ENCODE results near the gene BANK1. TPM values are rescaled to one million over a fixed set of nuclear protein-coding genes. Genes with fewer than 3 reads are reported as not detected.

BANK1 gene
- total and polyA plus RNA-seq, 10 of the 15 experiments (the other 5 are each of a cell fraction or from before 2014, with no cell fraction given), result 0.13 to 2.1 (median 0.42) TPM

DNA sequence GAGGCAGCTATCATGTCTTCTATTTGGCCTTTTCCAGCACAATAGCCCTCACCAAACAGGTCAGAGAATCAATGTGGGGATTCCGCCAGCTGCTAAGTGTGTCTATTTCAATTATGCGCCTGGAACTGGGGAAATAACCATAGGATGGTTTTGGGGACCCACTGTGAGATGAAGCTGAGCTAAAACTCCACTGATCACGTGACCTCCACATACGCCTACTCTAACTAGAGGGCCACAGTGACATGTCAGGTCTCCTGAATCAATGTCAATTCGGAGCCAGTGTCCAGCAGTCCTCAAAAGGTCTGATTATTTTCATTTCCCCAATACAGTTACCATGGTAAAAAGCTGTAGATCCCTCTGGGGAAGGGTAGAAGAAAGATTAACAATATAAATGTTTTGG lies 10.2 kb upstream of the BANK1 start:
- intact Hi-C loops (cut with micrococcal nuclease; ENCODE audit: unreplicated experiment), result no loop called here

GRCh38 chr4:101782546-101782945 lies 8.0 kb upstream of the BANK1 start:
- POLR2A ChIA-PET, result no interaction called here
- no peaks in the 10 kb centered on the region for H3K79me2 ChIP-seq (ENCODE audit: control insufficient read depth, insufficient read depth, low read length)
- H3K9ac ChIP-seq (ENCODE audit: control insufficient read depth, insufficient read depth, low read length), result no peak overlapping the region
- RAD21 ChIA-PET (ENCODE audit: unreplicated experiment), result no interaction called here
- no peak overlapping the region for H3K4me3 ChIP-seq
- in situ Hi-C loops (cut with MboI), result no loop called here
- intact Hi-C loops (cut with micrococcal nuclease; ENCODE audit: unreplicated experiment), result no loop called here
- no peaks in the 10 kb centered on the region for H3K4me1 ChIP-seq (ENCODE audit: control insufficient read depth, insufficient read depth, low read length)
- WGBS (ENCODE audit: insufficient coverage, insufficient replicate concordance, low lambda C conversion rate, missing lambda C conversion rate), result 18% methylated on average over 2 of the region's 2 CpGs
- CTCF ChIA-PET, result interaction anchor here (0.5 kb wide), 1 partner anchor 568 kb away, joined by 4 read pairs; no protein-coding TSS in a partner anchor
- H3K36me3 ChIP-seq (ENCODE audit: control insufficient read depth in 2 of 2, insufficient read depth in 2 of 2, low read length in 1 of 2), result no peaks in the 10 kb centered on the region
- DNase-seq (ENCODE audit: low read depth, low spot score) (no peak), FAIRE-seq (no peak), ATAC-seq (no peak)
- no peaks in the 10 kb centered on the region; a peak in 2 of 4 replicates for H3K27me3 ChIP-seq (replicated peaks in 1 of 2; ENCODE audit: control insufficient read depth in 2 of 2, insufficient read depth in 2 of 2, low read length in 1 of 2)
- H3K9me3 ChIP-seq (replicated peaks; ENCODE audit: control insufficient read depth, insufficient read depth, low read length), result no peaks in the 10 kb centered on the region; the same call in 2 of the 3 replicates
- no peak overlapping the region for H2AFZ ChIP-seq (ENCODE audit: control insufficient read depth, low read depth, low read length)
- BruUV-seq (replicated peaks), result no TSS peak
- SMC1A ChIA-PET (ENCODE audit: uncharacterized antibody, unreplicated experiment), result no interaction called here
- H3K27ac ChIP-seq (ENCODE audit: control insufficient read depth, insufficient read depth), result no peak overlapping the region
- no peaks in the 10 kb centered on the region for H4K20me1 ChIP-seq (ENCODE audit: control insufficient read depth, insufficient read depth)
- no peak overlapping the region for H3K4me2 ChIP-seq (ENCODE audit: control insufficient read depth, insufficient read depth)
- no peak for TF ChIP-seq POU2F2 (IDR thresholded peaks at IDR 0.05; ENCODE audit: borderline replicate concordance, low read depth, low read length)
- TF ChIP-seq CREM (IDR thresholded peaks at IDR 0.05; ENCODE audit: low read depth), result no peak
- TF ChIP-seq MTA2 (IDR thresholded peaks at IDR 0.05; ENCODE audit: low read depth), result no peak
- TF ChIP-seq, protein P1, sequence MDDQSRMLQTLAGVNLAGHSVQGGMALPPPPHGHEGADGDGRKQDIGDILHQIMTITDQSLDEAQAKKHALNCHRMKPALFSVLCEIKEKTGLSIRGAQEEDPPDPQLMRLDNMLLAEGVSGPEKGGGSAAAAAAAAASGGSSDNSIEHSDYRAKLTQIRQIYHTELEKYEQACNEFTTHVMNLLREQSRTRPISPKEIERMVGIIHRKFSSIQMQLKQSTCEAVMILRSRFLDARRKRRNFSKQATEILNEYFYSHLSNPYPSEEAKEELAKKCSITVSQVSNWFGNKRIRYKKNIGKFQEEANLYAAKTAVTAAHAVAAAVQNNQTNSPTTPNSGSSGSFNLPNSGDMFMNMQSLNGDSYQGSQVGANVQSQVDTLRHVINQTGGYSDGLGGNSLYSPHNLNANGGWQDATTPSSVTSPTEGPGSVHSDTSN (IDR thresholded peaks at IDR 0.05; ENCODE audit: insufficient replicate concordance, low read depth, low read length), result no peak
- no peak for TF ChIP-seq SRF (IDR thresholded peaks at IDR 0.05; ENCODE audit: low read depth in 2 of 2, low read length in 2 of 2)
- TF ChIP-seq BACH1 (IDR thresholded peaks at IDR 0.05; ENCODE audit: borderline replicate concordance), result no peak
- no peak for TF ChIP-seq IRF4 (IDR thresholded peaks at IDR 0.05; ENCODE audit: low read depth, low read length)
- TF ChIP-seq, protein P2, sequence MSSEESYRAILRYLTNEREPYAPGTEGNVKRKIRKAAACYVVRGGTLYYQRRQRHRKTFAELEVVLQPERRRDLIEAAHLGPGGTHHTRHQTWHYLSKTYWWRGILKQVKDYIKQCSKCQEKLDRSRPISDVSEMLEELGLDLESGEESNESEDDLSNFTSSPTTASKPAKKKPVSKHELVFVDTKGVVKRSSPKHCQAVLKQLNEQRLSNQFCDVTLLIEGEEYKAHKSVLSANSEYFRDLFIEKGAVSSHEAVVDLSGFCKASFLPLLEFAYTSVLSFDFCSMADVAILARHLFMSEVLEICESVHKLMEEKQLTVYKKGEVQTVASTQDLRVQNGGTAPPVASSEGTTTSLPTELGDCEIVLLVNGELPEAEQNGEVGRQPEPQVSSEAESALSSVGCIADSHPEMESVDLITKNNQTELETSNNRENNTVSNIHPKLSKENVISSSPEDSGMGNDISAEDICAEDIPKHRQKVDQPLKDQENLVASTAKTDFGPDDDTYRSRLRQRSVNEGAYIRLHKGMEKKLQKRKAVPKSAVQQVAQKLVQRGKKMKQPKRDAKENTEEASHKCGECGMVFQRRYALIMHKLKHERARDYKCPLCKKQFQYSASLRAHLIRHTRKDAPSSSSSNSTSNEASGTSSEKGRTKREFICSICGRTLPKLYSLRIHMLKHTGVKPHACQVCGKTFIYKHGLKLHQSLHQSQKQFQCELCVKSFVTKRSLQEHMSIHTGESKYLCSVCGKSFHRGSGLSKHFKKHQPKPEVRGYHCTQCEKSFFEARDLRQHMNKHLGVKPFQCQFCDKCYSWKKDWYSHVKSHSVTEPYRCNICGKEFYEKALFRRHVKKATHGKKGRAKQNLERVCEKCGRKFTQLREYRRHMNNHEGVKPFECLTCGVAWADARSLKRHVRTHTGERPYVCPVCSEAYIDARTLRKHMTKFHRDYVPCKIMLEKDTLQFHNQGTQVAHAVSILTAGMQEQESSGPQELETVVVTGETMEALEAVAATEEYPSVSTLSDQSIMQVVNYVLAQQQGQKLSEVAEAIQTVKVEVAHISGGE (CRISPR knock-in tag; IDR thresholded peaks at IDR 0.05), result no peak
- TF ChIP-seq NRF1 (conservative IDR thresholded peaks at IDR 0.05; ENCODE audit: low read depth, low read length), result no peak

More for the DNA sequence above, 10.2 kb upstream of the BANK1 start:
- in situ Hi-C loops (cut with MboI), result no loop called here
- no peaks in the 10 kb centered on the region for H4K20me1 ChIP-seq (ENCODE audit: control insufficient read depth, insufficient read depth)
- H3K36me3 ChIP-seq (ENCODE audit: control insufficient read depth in 2 of 2, insufficient read depth in 2 of 2, low read length in 1 of 2), result no peaks in the 10 kb centered on the region
- H3K4me3 ChIP-seq, result no peak overlapping the region
- FAIRE-seq (no peak), DNase-seq (ENCODE audit: low read depth, low spot score) (no peak), ATAC-seq (no peak)
- RAD21 ChIA-PET (ENCODE audit: unreplicated experiment), result no interaction called here
- H3K27me3 ChIP-seq (replicated peaks in 1 of 2; ENCODE audit: control insufficient read depth in 2 of 2, insufficient read depth in 2 of 2, low read length in 1 of 2), result no peaks in the 10 kb centered on the region; a peak in 2 of 4 replicates
- BruUV-seq (replicated peaks), result no TSS peak
- H3K9me3 ChIP-seq (replicated peaks; ENCODE audit: control insufficient read depth, insufficient read depth, low read length), result no peaks in the 10 kb centered on the region; the same call in 2 of the 3 replicates
- no peaks in the 10 kb centered on the region for H3K79me2 ChIP-seq (ENCODE audit: control insufficient read depth, insufficient read depth, low read length)
- H3K4me1 ChIP-seq (ENCODE audit: control insufficient read depth, insufficient read depth, low read length), result no peaks in the 10 kb centered on the region
- no peak overlapping the region for H3K9ac ChIP-seq (ENCODE audit: control insufficient read depth, insufficient read depth, low read length)
- POLR2A ChIA-PET, result no interaction called here
- CTCF ChIA-PET, result no interaction called here
- H3K27ac ChIP-seq (ENCODE audit: control insufficient read depth, insufficient read depth), result no peak overlapping the region
- no peak for TF ChIP-seq RBBP5 (conservative IDR thresholded peaks at IDR 0.05)
- no peak for TF ChIP-seq SMARCA5 (IDR thresholded peaks at IDR 0.05)
- TF ChIP-seq ATF7 (IDR thresholded peaks at IDR 0.05; ENCODE audit: low read depth), result no peak
- TF ChIP-seq MYB (IDR thresholded peaks at IDR 0.05; ENCODE audit: borderline replicate concordance, low read depth, low read length), result no peak
- TF ChIP-seq HDGF (IDR thresholded peaks at IDR 0.05), result no peak
- TF ChIP-seq, protein P3, sequence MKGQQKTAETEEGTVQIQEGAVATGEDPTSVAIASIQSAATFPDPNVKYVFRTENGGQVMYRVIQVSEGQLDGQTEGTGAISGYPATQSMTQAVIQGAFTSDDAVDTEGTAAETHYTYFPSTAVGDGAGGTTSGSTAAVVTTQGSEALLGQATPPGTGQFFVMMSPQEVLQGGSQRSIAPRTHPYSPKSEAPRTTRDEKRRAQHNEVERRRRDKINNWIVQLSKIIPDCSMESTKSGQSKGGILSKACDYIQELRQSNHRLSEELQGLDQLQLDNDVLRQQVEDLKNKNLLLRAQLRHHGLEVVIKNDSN (IDR thresholded peaks at IDR 0.05; ENCODE audit: borderline replicate concordance, extremely low read length, insufficient read depth, low read depth, low read length), result peak; percentile 8
- no peak for TF ChIP-seq SMC3 (IDR thresholded peaks at IDR 0.05; ENCODE audit: borderline replicate concordance, low read length)
- TF ChIP-seq RAD51 (IDR thresholded peaks at IDR 0.05), result peak; percentile 37; the same call in 1 of the 2 replicates
- WGBS (ENCODE audit: insufficient coverage, insufficient replicate concordance, low lambda C conversion rate, missing lambda C conversion rate), result 58% methylated on average over 5 of the region's 5 CpGs
- SMC1A ChIA-PET (ENCODE audit: uncharacterized antibody, unreplicated experiment), result no interaction called here
- no peak overlapping the region for H3K4me2 ChIP-seq (ENCODE audit: control insufficient read depth, insufficient read depth)
- H2AFZ ChIP-seq (ENCODE audit: control insufficient read depth, low read depth, low read length), result no peak overlapping the region

All from GM12878 (cell line).